GM21786 (cell line): ENCODE data around the gene ZNF692.
"Not testable (repeated sequence)": the region's sequence is repeated elsewhere in the genome, so short reads cannot be mapped to it uniquely, and the experiment has no call there.

Experiments used
- ATAC-seq: cut with Tn5 transposase; IDR thresholded peaks from one replicate; pipeline ENCODE4 v1.9.1; 2021; ENCODE audit not compliant: unreplicated experiment

The ZNF692 gene

DNA sequence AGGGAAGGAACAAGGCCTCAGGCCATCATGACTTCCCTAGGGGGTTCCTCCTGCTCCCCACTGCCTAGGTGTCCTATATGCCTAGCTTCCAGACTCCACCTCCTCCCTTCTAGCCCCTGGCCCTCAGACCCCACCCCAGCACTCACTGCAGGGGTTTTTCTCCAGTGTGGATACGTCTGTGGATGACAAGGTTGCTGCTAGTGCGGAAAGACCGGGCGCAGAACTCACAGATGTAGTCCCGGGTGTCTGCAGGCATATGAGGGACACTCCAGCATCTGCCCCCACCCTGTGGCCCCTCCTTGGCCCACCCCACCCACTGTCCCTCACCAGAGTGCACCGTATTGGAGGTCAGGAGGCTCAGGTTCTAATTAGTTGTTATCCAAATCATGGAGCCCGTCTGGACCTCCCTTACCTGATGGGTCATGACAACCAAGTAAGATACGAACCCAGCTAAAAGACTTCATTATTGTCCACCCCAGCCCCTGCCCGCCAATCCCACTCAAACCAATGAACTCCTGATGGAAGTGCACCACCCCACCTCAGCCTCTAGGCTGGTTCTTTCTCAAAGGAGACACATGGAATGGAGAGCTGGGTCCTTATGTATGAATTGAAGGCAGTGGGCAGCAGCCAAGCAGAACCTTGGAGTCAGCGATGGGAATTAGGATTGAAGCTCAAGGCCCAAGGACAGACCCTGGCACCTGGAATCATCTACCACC, 8.2 kb downstream of the ZNF692 start:
- ATAC-seq = no peak

DNA sequence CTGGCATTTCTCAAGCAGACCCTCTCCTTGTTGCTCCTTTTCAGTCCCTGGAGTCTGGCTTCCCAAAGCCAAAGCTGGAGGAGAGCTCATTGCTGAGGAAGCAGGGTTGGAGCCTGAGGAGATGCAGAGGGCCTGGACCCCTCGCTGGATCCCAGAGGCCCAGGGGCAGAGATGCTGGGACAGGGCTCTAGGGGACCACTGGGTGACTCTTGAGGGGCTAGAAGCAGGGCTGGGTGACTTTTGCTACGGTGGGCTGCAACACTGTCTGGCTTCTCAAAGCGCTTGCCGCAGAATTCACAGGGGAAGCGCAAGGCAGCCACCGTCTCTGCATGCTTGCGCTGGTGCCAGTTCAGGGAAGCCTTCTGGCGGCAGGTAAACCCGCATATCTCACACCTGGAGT, 8.8 kb downstream of the ZNF692 start:
- ATAC-seq = no peak

DNA sequence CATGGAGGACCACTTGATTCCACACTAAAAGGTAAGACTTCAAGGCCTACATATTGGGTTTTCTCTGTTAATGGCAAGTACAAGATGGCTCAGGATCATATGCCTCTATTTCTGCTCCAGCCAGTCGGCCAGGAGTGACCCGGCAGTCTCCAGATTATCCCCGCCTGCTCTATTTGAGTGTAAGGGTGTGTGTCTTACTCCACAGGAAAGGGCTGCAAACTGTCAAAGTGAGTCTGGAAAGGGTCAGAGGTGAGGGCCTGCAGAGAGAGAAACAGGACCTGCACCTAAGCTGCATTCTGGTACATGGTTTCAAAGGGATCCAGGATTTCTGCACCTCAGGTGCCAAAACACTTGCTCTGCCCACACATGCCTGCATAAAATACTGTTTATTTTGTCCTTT, 9.2 kb downstream of the ZNF692 start:
- no peak for ATAC-seq

DNA sequence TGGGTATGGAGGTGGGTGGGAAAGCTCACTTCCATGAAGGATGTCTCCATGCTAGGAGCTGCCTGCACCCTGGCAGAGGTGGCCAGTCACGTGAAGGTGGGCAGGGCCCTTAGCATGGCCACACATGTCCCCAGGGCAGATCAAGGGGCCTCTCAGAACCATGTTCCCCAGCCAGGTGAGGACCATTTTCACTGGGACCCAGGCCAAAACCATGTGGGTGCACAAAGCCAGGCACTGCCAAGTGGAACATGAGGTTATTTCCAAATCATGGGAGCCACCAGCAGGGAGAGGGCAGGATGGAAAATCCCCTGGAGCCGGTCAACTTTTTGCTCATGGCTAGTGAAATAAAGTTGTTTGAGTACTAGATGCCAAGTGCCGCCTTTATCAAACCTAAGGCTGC, 9.7 kb downstream of the ZNF692 start:
- no peak for ATAC-seq

DNA sequence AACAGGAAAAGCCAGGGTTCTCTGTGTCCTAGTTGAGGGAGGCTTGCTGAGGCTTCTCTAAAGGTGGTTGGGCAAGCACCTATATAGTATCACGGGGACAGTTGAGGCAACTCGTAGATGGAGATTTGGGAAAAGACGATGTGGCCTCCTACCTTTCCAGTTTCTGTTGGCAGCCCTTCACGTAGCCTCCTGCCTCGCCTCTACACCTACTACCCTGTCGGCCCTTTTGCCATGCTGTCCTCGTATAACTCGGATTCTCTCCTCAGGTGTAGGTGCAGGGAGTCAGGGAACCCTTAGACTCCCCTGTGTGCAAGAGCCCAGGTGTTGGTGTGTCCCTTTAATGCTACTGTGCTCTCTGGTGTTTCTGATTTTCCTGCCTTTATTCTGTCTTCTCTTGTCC, 10.3 kb downstream of the ZNF692 start:
- ATAC-seq = no peak

DNA sequence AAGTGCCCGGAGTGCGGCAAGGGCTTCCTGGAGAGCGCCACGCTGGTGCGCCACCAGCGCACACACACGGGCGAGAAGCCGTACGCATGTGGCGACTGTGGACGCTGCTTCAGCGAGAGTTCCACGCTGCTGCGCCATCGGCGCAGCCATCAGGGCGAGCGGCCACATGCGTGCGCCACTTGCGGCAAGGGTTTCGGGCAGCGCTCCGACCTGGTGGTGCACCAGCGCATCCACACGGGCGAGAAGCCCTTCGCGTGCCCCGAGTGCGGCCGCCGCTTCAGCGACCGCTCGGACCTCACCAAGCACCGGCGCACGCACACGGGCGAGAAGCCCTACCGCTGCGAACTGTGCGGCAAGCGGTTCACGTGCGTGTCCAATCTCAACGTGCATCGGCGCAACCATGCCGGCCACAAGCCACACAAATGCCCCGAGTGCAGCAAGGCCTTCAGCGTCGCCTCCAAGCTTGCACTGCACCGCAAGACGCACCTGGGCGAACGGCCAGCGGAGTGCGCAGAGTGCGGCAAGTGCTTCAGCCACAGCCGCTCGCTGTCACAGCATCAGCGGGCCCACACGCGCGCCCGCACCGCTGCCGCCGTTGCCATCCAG, 10.8 kb downstream of the ZNF692 start:
- ATAC-seq = no peak

DNA sequence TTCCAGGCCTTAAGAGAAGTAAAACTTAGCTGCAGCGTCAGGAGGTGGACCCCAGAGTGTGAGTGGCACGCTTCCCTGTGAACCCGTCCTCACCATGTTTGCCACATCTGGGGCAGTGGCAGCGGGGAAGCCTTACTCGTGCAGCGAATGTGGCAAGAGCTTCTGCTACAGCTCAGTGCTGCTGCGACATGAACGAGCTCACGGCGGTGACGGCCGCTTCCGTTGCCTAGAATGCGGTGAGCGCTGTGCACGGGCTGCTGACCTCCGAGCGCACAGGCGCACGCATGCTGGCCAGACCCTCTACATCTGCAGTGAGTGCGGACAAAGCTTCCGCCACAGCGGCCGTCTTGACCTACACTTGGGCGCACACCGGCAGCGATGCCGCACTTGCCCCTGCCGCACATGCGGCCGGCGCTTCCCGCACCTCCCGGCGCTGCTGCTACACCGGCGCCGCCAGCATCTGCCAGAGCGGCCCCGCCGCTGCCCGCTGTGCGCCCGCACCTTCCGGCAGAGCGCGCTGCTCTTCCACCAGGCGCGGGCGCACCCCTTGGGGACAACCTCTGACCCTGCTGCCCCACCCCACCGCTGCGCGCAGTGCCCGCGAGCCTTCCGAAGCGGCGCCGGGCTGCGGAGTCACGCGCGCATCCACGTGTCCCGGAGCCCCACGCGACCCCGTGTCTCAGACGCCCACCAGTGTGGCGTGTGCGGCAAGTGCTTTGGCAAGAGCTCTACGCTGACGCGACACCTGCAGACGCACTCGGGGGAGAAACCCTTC, 11.5 kb downstream of the ZNF692 start:
- no peak for ATAC-seq

DNA sequence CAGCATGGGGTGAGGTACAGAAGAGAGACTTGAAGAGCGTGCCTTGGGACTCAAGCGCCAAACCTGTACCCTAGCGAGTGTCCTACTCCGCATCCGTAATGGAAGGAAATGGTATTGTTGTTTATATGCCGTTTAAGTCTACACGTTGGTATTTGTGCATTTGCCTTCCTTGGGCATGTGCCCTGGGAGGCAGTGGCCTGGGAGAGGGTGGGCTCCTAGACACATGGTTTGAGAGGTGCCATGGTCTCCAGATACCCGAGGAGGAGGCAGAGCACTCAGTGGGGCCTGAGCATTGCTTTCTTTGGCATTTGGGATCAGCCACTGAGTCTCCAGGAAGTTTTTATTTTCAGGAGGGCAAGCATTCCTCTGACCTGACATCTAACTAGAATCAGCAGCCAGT, 14.4 kb downstream of the ZNF692 start:
- no peak for ATAC-seq

DNA sequence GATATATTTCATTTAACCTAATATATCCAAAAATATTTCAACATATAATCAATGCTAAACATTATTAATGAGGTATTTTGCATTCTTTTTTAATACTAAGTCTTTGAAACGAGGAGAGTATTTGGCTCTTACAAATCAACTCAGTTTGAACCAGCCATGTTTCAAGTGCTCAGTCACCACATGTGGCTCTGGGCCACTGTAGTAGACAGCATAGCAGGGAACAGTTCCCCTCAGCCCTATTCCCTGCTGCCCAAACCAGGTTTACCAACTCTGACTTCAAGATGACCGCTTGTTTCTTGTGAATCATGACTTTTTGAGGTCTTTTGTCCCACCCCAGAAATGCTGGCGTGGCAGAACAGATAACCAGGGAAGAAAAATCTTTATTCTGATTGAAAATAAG, 15.2 kb downstream of the ZNF692 start:
- ATAC-seq = no peak

DNA sequence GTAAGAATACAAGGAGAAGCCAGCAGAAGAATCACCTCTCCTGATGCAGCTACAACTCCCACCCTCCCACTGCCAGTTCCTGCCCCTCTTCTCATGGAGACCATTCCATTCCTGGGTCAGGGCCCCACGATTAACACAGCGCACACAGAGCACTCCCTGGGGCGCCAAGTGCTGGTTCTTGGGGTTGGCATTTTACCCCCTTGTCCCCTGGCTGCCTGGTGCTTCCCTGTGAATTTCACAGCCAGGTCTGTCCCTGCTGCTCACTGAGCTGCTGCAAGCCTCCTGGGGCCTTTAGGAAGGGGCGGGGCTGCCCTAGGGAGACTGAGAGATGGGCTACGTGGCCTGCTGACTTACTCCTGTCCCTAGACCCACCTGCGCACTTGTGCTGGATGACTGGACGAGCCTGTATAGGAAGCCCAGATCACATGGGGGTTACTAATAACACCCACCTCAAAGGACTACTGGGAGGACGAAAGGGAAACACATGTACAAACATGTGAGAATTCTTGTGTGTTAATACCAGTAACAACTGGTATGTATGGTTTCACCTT, 16.0 kb downstream of the ZNF692 start:
- ATAC-seq = peak; percentile 36

DNA sequence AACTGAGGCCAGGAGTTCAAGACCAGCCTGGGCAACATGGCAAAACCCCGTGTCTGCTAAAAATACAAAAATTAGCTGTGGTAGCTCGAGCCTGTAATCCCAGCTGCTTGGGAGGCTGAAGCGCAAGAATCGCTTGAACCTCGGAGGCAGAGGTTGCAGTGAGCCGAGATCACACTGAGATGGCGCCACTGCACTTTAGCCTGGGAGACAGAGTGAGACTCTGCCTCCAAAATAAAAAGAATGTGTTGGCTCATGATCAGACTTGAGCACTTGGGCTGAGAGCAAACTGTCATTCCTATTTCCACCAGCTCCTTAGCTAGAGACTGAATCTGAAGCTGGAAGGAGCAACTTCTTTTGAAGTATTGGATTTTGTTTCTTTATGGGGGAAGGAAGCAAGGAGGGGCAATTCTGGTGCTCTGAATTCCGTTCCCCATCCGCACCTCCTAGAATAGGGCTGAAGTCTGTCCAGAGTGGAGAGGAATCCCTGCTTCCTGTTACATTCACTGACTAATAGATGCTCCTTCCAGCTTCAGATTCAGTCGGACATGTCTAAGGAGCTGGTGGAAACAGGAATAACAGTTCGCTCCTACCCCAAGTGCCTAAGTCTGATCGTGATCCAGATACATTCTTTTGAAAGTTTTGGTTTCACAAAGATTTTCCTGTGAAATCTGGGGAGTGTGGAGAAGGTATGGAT, 17.0 kb downstream of the ZNF692 start:
- no peak for ATAC-seq

DNA sequence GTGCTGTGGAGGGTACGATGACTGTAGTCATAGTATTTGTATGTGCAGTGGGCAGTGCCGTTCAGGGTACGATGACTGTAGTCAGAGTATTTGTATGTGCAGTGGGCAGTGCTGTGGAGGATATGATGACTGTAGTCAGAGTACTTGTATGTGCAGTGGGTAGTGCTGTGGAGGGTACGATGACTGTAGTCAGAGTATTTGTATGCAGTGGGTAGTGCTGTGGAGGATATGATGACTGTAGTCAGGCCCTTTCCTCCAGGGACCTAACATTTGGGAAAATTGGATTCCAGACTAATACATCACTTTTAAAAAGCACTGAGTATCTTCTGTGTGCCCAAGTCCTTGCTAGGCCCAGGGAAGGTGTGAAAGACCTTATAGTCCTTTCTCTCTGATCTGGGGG, 17.9 kb downstream of the ZNF692 start:
- ATAC-seq = no peak

DNA sequence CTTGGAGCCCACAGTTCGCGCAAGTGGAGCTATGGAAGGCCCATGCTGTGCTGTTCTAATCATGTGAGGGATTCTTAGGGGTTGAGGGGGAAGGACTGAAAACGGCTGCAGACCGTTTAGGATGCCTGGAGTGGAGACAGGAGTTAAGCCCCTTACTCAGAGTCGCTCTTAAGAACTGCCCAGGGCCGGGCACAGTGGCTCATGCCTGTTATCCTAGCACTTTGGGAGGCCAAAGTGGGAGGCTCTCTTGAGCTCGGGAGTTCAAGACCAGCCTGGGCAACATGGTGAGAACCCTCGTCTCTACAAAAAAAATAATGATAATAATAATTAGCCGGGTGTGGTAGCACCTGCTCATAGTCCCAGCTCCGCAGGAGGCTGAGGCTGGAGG, 19.7 kb downstream of the ZNF692 start:
- ATAC-seq = no peak

DNA sequence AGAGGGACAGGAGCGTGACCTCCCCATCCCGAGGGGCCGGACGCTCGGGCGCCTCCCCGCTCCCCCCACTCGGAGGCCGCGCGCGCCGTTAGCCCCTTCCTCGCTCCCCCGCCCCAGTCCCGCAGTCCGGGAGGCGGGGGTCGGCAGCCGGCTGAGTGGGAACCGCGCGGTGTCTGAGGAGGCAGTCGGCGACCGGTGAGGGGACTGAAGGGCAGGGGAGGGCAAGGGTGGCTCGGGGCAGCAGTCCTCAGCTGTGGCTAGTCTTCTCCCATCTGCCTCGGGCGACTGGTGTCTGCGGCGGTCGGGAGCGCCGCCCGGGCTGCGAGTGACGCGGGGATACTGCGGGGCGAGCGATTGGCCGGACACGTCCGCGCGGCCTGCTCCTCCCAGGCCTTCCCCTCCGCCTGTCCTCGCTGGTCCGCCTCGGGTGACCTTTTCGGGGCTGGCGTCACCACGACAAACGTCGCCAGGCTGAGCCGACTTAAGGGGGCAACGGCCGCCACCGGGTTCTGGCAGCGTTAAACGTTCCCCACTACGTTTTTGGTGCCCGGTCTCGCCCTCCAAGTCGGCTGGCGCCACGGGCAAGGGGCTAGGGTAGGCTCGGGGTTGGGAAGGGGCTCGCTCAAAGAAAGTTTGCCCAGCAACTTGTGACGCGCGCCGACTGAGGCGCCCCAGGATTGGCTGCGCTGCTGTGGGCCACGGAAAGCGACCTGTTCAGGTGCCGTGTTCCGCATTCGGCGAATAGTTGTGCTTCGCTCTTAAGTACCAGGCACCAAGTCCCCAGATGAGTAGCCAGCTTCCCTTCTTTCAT, 20.3 kb downstream of the ZNF692 start:
- ATAC-seq = peak; percentile 52

DNA sequence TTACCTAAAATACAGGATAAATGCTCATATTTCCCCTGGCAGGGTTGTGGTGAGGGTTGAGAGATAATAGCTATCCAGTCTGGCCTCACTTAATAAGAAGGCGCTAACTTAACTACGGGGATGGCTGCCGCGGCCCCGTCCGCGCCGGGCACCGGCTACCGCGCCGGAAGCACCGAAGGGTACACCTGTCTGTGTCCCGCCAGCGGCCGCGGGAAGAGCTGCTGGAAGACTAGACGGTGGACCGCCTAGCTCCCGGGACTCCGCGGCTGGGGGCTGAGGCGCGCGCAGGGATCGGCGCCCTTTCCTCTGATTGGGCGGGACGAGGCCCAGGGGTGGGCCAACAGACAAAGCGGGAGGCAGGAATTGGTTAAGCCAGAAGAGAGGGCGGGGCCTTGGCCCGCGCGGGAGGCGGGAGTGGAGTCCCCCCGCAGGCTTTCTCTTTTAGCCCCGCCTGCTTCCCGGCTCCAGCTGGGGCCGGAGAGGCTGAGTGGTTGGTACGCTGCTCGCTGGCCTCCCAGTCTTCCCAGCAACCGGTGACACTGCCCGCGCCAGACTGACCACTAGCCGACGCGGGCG, 21.0 kb downstream of the ZNF692 start, which contains the start of gene ZNF672:
Gene ZNF672, plus strand, starts transcription at position 444 of the 576 bp plus-strand sequence. CDS start 9,051 bp downstream, outside the sequence.
- ATAC-seq = peak; percentile 75

DNA sequence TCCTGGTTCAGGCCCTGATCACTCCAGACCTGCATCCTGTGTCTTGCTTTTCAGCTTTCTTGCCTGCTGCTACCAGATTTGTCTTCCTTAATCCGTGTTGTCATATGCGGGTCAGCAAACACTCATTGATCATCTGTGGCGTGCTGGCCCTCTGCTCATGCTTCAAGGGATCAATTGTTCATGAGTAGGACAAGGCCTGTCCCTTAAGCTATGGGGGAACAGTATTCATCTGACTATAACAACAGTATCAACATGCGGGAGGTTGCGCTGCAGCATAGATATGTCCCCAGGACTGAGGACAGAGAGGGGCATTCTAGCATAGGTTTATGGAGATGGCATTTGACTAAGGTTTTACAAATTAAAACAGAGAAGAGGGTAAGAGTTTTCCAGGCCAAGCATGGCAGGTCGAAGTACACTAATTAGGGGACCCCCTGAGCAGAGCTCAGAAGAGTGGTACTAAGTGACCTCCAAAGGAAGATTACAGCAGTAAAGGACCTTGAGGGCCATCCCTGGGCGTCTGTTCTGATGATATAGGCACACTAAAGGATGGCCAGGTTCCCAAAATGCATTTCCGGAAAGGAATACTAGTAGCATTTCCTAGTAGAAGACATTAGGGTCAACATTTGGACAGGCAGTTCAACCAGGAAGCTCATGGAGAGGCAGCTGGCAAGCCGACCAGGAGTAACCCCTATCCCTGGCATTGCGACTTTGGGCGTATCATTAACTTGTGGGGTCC, 21.7 kb downstream of the ZNF692 start:
- no peak for ATAC-seq

DNA sequence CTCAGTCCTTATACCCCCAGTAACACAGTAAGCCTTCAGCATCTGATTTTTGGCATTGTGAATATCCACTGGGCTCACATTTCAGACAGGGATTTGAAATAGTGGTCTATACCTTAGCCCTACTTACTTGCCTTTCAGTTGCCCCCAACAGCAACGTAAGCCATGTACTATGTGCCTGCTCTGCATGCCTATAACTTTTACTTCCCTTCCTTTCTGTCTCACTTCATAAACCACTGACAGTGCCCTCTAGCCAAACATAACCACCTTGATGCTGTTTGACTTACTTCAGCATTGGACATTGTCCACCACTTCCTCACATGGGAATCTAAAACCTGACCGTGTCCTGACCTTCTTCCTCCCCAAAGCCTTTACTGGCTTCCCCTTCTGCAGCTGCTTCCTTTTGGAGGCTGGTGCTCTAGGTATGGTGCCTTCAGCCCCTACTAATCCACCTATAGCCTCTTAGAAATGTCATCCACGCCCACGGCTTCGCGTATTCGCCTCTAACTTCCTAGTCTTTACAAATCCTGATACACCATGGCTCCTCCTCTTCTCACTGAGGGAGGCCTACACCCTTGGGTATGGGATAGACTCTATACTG, 24.4 kb downstream of the ZNF692 start:
- ATAC-seq = no peak

DNA sequence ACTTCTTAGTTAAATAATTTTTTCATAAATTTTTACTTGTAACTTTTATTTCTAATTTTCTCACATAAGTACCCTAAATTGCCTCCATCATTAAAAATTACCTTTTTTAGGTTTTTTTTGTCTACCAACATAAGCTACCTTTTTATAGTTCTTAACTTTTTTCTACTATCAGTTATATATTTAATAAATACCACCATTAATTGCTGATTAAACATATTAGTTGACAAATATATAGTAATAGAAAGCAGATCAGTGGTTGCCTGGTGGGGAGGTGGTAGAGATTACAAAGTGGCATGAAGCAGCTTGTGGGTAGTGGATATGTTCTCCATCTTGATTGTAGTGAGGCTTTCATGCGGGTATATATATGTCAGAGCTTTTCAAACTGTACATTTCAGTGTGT, 27.0 kb downstream of the ZNF692 start:
- no peak for ATAC-seq

DNA sequence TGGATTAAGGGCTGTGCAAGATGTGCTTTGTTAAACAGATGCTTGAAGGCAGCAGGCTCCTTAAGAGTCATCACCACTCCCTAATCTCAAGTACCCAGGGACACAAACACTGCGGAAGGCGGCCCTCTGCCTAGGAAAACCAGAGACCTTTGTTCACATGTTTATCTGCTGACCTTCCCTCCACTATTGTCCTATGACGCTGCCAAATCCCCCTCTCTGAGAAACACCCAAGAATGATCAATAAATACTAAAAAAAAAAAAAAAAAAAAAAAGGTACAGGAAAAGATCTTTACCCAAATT, 28.2 kb downstream of the ZNF692 start:
- ATAC-seq = not testable (repeated sequence)
